ENCODE measurements around the gene SLC44A5.

Gene SLC44A5

GRCh38 chr1:75529488-75529887 is 81.4 kb downstream of the SLC44A5 start:
- no peak for TF ChIP-seq CTCF (IDR thresholded peaks at IDR 0.05)

DNA sequence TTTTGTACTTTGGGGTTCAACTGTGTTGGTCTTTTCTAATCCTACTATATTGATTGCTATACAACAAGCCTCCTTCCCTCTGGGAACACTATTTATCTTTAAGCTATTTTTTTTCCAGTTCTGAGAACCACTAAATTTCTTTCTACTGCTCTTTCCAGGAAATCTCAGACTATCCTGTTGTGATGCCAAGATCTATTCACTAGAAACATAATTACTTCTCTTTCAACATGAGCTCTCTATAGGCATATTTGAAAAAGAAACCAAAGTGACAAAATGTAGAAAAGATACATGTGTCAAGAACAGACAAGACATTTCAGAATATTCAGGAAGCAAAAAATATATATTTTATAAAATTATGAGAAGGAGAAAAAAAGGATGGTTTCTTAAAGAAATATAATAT is 82.9 kb downstream of the SLC44A5 start:
- TF ChIP-seq CTCF (IDR thresholded peaks at IDR 0.05) = no peak

DNA sequence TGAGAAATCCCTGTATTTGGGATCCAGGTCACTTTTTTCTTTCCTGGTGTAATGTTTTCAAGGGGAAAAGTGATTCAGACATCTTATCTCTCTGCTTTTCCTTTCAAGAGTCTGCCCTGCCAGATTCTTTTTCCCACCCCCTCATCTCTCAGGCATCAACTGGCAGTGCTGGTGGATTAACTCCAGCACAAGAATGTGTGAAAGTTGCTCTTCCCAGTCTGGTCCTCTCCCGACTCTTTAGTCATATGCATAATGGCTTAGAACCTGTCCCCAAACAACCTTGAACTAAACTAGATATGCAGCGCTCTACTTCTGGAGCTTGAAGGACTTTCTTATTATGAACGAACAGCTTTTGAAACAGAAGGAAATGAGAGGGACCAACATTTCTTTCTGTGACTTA is 88.5 kb downstream of the SLC44A5 start:
- TF ChIP-seq CTCF (IDR thresholded peaks at IDR 0.05) = no peak

DNA sequence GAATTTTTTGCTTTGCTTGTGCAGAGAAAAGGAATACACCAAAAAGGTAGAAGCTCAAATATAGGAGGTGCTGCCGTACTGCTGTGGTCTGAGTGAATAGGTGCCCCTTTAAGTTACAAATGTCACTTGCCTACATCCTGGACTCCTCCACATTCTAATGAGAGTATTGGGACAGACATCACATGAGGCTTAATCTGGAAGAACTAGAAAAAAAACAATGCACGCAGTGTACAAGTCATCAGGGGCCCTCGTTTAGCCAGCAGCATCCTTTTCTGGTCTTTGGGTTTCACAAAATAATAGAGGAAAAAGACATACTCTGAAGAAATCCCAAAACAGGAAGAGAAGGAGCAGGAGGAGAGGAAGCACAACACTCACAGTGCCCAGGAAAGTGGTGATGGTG is 89.3 kb downstream of the SLC44A5 start:
- TF ChIP-seq CTCF (IDR thresholded peaks at IDR 0.05) = no peak

- no peak for TF ChIP-seq CTCF (IDR thresholded peaks at IDR 0.05)
Observed at GRCh38 chr1:75520862-75521475, 89.9 kb downstream of the SLC44A5 start.

DNA sequence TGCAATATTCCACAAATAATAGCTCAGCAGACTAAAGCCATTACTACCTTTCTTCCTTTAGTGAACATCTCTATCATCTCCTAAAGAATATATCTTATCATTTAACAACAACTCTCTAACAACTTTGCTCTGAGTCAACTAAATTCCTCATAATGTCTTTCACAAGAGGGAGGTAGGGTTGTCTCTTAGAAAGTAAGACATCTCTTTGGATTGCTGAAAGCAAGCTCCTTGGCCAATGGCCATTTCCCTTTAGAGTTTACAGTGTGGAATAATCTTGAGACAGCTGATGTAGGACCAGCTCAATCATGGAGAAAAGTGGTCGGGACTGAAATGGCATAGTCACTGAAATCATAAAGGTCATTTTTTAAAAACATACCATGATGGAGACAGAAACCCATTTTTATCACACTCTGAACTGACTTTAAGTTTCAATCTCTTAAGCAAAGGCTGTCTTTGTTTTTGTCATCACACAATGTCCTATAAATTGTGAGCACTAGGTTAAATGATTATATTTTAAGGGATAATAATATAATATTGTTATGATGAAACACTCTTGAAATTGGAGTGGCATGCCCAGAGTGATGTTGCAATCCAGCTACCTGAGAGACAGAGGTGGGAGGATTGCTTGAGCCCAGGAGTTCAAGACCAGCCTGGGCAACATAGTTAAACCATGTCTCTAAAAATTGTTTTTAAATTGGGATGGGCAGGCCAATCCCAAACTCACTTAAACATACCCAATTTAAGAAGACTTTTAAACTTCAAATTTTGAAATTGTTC is 91.1 kb downstream of the SLC44A5 start:
- no peak for TF ChIP-seq CTCF (IDR thresholded peaks at IDR 0.05)

DNA sequence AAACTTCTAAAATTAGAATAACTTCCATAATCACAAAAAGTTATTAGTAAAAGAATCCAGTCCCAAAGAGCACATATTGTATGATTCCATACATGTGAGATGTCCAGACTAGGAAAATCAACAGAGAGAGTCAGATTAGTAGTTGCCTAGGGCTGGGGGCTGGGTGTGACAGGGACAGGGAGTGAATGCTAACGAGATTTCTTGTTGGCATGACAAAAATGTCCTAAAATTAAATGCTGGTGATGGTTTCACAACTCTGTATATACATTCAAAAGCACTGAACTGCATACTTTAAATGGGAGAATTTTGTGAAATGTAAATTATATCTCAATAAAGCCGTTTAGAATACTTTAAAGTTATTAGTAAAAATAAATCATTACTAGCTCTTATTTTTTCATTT is 92.2 kb downstream of the SLC44A5 start:
- TF ChIP-seq CTCF (IDR thresholded peaks at IDR 0.05) = no peak

All from LNCAP (cell line).